ENCODE data around the gene ALOX5AP. TPM values are rescaled to one million over a fixed set of nuclear protein-coding genes. Genes with fewer than 3 reads are reported as not detected.

Gene ALOX5AP
- total RNA-seq: not detected in 2 replicates

GRCh38 chr13:30735025-30735871 lies at the start of gene ALOX5AP:
Gene ALOX5AP (plus strand): TSS chr13:30735543. CDS start chr13:30735606, 63 bp downstream.

Other genes with a start within 250 kb of the ALOX5AP start
- gene USPL1, start 117.6 kb upstream of the ALOX5AP start, total RNA-seq: 28.8 and 36.2 TPM in 2 replicates
- gene MEDAG, start 170.7 kb downstream of the ALOX5AP start, total RNA-seq: 13.0 and 20.5 TPM in 2 replicates
- gene TEX26, start 197.1 kb downstream of the ALOX5AP start, total RNA-seq: not detected in 2 replicates

Data from thoracic aorta endothelial cell (primary cell).